ENCODE data around the gene GTSF1L. TPM values are rescaled to one million over a fixed set of nuclear protein-coding genes. Genes with fewer than 3 reads are reported as not detected.

GTSF1L gene
- total RNA-seq, 3 donors from 2014 or later: not detected

GRCh38 chr20:43736588-43737158 is 9.9 kb upstream of the GTSF1L start:
- TF ChIP-seq POLR2A (IDR thresholded peaks at IDR 0.05): no peak
- TF ChIP-seq CTCF (IDR thresholded peaks at IDR 0.05): no peak
- no peak for TF ChIP-seq POLR2AphosphoS5 (IDR thresholded peaks at IDR 0.05)
- H3K9me3 ChIP-seq: no peaks in the 10 kb centered on the region
- H3K36me3 ChIP-seq: no peaks in the 10 kb centered on the region
- H3K27ac ChIP-seq: no peak overlapping the region
- H3K4me1 ChIP-seq: no peaks in the 10 kb centered on the region
- intact Hi-C loops (cut with DNase I; ENCODE audit: low total_unique reads): loop anchor here (2.0 kb wide), 1 partner anchor 42 kb away; no protein-coding TSS in a partner anchor
- DNase-seq (ENCODE audit: low spot score in 2 of 2): no peak
- H3K27me3 ChIP-seq: peaks cover 0 to 3% of the 10 kb centered on the region in 2 donors
- H3K4me3 ChIP-seq: no peak overlapping the region

GRCh38 chr20:43731927-43732326 is 5.1 kb upstream of the GTSF1L start:
- DNase-seq (ENCODE audit: low spot score in 2 of 2): no peak
- H3K9me3 ChIP-seq: no peaks in the 10 kb centered on the region

GRCh38 chr20:43731469-43731868 is 4.7 kb upstream of the GTSF1L start:
- intact Hi-C loops (cut with DNase I; ENCODE audit: low total_unique reads): no loop called here
- H3K4me3 ChIP-seq: no peak overlapping the region
- H3K9me3 ChIP-seq: no peaks in the 10 kb centered on the region
- no peak for TF ChIP-seq CTCF (IDR thresholded peaks at IDR 0.05)
- TF ChIP-seq POLR2AphosphoS5 (IDR thresholded peaks at IDR 0.05): no peak
- TF ChIP-seq POLR2A (IDR thresholded peaks at IDR 0.05): no peak
- no peak for DNase-seq (ENCODE audit: low spot score in 2 of 2)
- H3K36me3 ChIP-seq: no peaks in the 10 kb centered on the region
- H3K27me3 ChIP-seq: peaks cover 0 to 5% of the 10 kb centered on the region in 2 donors
- no peak overlapping the region for H3K27ac ChIP-seq
- H3K4me1 ChIP-seq: no peaks in the 10 kb centered on the region

More at GRCh38 chr20:43731927-43732326, 5.1 kb upstream of the GTSF1L start:
- no peaks in the 10 kb centered on the region for H3K36me3 ChIP-seq
- no peaks in the 10 kb centered on the region for H3K4me1 ChIP-seq
- intact Hi-C loops (cut with DNase I; ENCODE audit: low total_unique reads): no loop called here
- no peak overlapping the region for H3K27ac ChIP-seq
- peaks cover 0 to 5% of the 10 kb centered on the region in 2 donors for H3K27me3 ChIP-seq
- no peak for TF ChIP-seq POLR2A (IDR thresholded peaks at IDR 0.05)
- TF ChIP-seq POLR2AphosphoS5 (IDR thresholded peaks at IDR 0.05): no peak
- TF ChIP-seq CTCF (IDR thresholded peaks at IDR 0.05): no peak
- no peak overlapping the region for H3K4me3 ChIP-seq

- DNase-seq (ENCODE audit: low spot score in 2 of 2): no peak
- Histone ChIP-seq H3K36me3 (no peaks in the 10 kb centered on the region), H3K4me1 (no peaks in the 10 kb centered on the region), H3K4me3 (no peak overlapping the region), H3K9me3 (no peaks in the 10 kb centered on the region), H3K27ac (no peak overlapping the region), H3K27me3 (peaks cover 0 to 5% of the 10 kb centered on the region in 2 donors)
- intact Hi-C loops (cut with DNase I; ENCODE audit: low total_unique reads): no loop called here
- TF ChIP-seq POLR2A (IDR thresholded peaks at IDR 0.05) (no peak), POLR2AphosphoS5 (IDR thresholded peaks at IDR 0.05) (no peak), CTCF (IDR thresholded peaks at IDR 0.05) (no peak)
Observed at GRCh38 chr20:43728686-43729255, 2.0 kb upstream of the GTSF1L start.

GRCh38 chr20:43727980-43728590 is 1.3 kb upstream of the GTSF1L start:
- Histone ChIP-seq H3K36me3 (no peaks in the 10 kb centered on the region), H3K4me1 (no peaks in the 10 kb centered on the region), H3K27me3 (peaks cover 0 to 5% of the 10 kb centered on the region in 2 donors), H3K4me3 (no peak overlapping the region), H3K27ac (no peak overlapping the region), H3K9me3 (no peaks in the 10 kb centered on the region)
- DNase-seq (ENCODE audit: low spot score in 2 of 2): no peak
- TF ChIP-seq POLR2A (IDR thresholded peaks at IDR 0.05) (no peak), POLR2AphosphoS5 (IDR thresholded peaks at IDR 0.05) (no peak), CTCF (IDR thresholded peaks at IDR 0.05) (no peak)
- intact Hi-C loops (cut with DNase I; ENCODE audit: low total_unique reads): no loop called here

Data from breast epithelium (tissue), 4 donors.